ENCODE results near the gene S100PBP. TPM values are rescaled to one million over a fixed set of nuclear protein-coding genes. Genes with fewer than 3 reads are reported as not detected.

The S100PBP gene
- polyA plus RNA-seq, 3 donors: 6.6 to 17.4 (median 7.1) TPM

DNA sequence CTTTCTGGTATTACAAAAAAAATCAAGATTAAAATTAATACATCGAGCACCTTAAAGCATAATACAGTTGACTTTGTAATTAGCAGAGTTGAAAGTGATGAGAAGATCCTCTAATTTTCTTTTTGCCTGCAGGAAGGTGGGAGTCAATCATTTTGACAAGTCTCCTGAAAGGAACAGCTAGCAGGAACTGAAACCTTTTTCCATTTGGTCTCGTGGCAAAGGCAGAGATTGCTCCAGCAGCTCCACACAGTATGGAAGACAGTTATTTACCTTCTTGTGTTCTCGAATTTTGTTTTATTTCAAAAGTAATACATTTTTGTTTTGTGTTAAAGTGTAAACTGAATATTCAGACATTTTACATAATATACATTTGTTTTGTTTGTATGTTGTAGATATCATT is 7.7 kb downstream of the S100PBP start:
- no peaks in the 10 kb centered on the region for H3K27me3 ChIP-seq (ENCODE audit: control insufficient read depth in 2 of 2, insufficient read depth in 2 of 2, low read length in 2 of 2)
- Mint-ChIP-seq H3K36me3 (peaks cover 40 to 48% of the 10 kb centered on the region in 2 donors), H3K27ac (no peak overlapping the region), H3K9me3 (no peaks in the 10 kb centered on the region), H3K27me3 (ENCODE audit: low read depth in 3 of 3) (peaks cover 0 to 1% (median 0%) of the 10 kb centered on the region in 3 donors), H3K4me1 (peaks cover 8% of the 10 kb centered on the region), H3K4me3 (no peak overlapping the region)
- no peaks in the 10 kb centered on the region for H3K9me3 ChIP-seq (replicated peaks in 1 of 2; ENCODE audit: control insufficient read depth in 1 of 2, insufficient read depth in 1 of 2, low read length in 2 of 2)
- intact Hi-C loops (cut with micrococcal nuclease): no loop called here
- peaks cover 32% of the 10 kb centered on the region for H3K79me2 ChIP-seq (ENCODE audit: insufficient read depth, low read length)
- no peak overlapping the region for H3K4me3 ChIP-seq (replicated peaks in 1 of 3; ENCODE audit: low read depth in 2 of 3, low read length in 3 of 3)
- H3K4me2 ChIP-seq (replicated peaks; ENCODE audit: extremely low read depth, low read length, poor library complexity, severe bottlenecking): no peak overlapping the region
- H3K4me1 ChIP-seq (ENCODE audit: control insufficient read depth in 1 of 2, insufficient read depth in 2 of 2, low read length in 2 of 2): peaks cover 0 to 2% of the 10 kb centered on the region in 2 donors
- no peaks in the 10 kb centered on the region for H4K20me1 ChIP-seq (ENCODE audit: insufficient read depth, low read length)
- no peak for DNase-seq
- TF ChIP-seq, protein P1, sequence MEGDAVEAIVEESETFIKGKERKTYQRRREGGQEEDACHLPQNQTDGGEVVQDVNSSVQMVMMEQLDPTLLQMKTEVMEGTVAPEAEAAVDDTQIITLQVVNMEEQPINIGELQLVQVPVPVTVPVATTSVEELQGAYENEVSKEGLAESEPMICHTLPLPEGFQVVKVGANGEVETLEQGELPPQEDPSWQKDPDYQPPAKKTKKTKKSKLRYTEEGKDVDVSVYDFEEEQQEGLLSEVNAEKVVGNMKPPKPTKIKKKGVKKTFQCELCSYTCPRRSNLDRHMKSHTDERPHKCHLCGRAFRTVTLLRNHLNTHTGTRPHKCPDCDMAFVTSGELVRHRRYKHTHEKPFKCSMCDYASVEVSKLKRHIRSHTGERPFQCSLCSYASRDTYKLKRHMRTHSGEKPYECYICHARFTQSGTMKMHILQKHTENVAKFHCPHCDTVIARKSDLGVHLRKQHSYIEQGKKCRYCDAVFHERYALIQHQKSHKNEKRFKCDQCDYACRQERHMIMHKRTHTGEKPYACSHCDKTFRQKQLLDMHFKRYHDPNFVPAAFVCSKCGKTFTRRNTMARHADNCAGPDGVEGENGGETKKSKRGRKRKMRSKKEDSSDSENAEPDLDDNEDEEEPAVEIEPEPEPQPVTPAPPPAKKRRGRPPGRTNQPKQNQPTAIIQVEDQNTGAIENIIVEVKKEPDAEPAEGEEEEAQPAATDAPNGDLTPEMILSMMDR (IDR thresholded peaks at IDR 0.05): no peak
- peaks cover 45 to 52% of the 10 kb centered on the region in 2 donors for H3K36me3 ChIP-seq (replicated peaks in 1 of 2; ENCODE audit: control insufficient read depth in 1 of 2, insufficient read depth in 2 of 2, low read length in 2 of 2)
- H2AFZ ChIP-seq (ENCODE audit: insufficient read depth, low read depth, low read length, poor library complexity, severe bottlenecking): no peak overlapping the region
- no peak overlapping the region for H3K9ac ChIP-seq (ENCODE audit: insufficient read depth, low read length, poor library complexity, severe bottlenecking)
- H3K27ac ChIP-seq (ENCODE audit: low read depth in 1 of 2, low read length in 2 of 2): no peak overlapping the region
- 0% methylated on average over 1 of the region's 3 CpGs for WGBS (ENCODE audit: insufficient coverage)

DNA sequence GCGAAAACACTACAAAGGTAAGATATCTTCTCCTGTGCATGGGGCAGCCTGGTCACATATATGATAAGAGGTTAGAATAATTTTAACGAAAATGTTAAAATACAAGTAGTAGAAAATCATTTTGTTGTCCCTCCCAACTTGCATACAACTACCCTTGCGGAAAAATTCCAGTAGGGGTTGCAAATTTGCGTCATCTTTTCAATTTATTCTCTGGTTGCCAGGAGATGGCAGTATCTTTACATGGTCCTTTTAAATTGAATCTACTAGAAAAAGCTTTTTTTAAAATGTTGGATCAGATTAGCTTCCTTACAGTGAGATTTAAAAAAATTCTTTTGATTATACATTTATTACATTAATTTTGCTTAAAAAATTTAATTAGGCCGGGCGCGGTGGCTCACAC is 10.9 kb downstream of the S100PBP start:
- H3K79me2 ChIP-seq (ENCODE audit: insufficient read depth, low read length): peaks cover 4% of the 10 kb centered on the region

More for the DNA sequence above, 10.9 kb downstream of the S100PBP start:
- Histone ChIP-seq H3K4me2 (replicated peaks; ENCODE audit: extremely low read depth, low read length, poor library complexity, severe bottlenecking) (no peak overlapping the region), H3K36me3 (replicated peaks in 1 of 2; ENCODE audit: control insufficient read depth in 1 of 2, insufficient read depth in 2 of 2, low read length in 2 of 2) (peaks cover 74 to 84% of the 10 kb centered on the region in 2 donors), H3K9me3 (replicated peaks in 1 of 2; ENCODE audit: control insufficient read depth in 1 of 2, insufficient read depth in 1 of 2, low read length in 2 of 2) (no peaks in the 10 kb centered on the region), H3K9ac (ENCODE audit: insufficient read depth, low read length, poor library complexity, severe bottlenecking) (no peak overlapping the region), H4K20me1 (ENCODE audit: insufficient read depth, low read length) (no peaks in the 10 kb centered on the region), H2AFZ (ENCODE audit: insufficient read depth, low read depth, low read length, poor library complexity, severe bottlenecking) (no peak overlapping the region), H3K27me3 (ENCODE audit: control insufficient read depth in 2 of 2, insufficient read depth in 2 of 2, low read length in 2 of 2) (no peaks in the 10 kb centered on the region), H3K4me3 (replicated peaks in 1 of 3; ENCODE audit: low read depth in 2 of 3, low read length in 3 of 3) (no peak overlapping the region), H3K27ac (ENCODE audit: low read depth in 1 of 2, low read length in 2 of 2) (no peak overlapping the region), H3K4me1 (ENCODE audit: control insufficient read depth in 1 of 2, insufficient read depth in 2 of 2, low read length in 2 of 2) (peaks cover 0 to 2% of the 10 kb centered on the region in 2 donors)
- TF ChIP-seq, protein P1 (IDR thresholded peaks at IDR 0.05): no peak
- DNase-seq: no peak
- no CpG with 5 or more reads among the region's 7 CpGs for WGBS (ENCODE audit: insufficient coverage)
- Mint-ChIP-seq H3K4me3 (no peak overlapping the region), H3K9me3 (no peaks in the 10 kb centered on the region), H3K27me3 (ENCODE audit: low read depth in 3 of 3) (no peaks in the 10 kb centered on the region), H3K27ac (no peak overlapping the region), H3K36me3 (peaks cover 70 to 75% of the 10 kb centered on the region in 2 donors), H3K4me1 (peaks cover 7% of the 10 kb centered on the region)
- intact Hi-C loops (cut with micrococcal nuclease): no loop called here
